ENCODE data around the gene APEH.
A peak's percentile ranks its signal among the peaks of the same experiment; 100 is the strongest.

The APEH gene

DNA sequence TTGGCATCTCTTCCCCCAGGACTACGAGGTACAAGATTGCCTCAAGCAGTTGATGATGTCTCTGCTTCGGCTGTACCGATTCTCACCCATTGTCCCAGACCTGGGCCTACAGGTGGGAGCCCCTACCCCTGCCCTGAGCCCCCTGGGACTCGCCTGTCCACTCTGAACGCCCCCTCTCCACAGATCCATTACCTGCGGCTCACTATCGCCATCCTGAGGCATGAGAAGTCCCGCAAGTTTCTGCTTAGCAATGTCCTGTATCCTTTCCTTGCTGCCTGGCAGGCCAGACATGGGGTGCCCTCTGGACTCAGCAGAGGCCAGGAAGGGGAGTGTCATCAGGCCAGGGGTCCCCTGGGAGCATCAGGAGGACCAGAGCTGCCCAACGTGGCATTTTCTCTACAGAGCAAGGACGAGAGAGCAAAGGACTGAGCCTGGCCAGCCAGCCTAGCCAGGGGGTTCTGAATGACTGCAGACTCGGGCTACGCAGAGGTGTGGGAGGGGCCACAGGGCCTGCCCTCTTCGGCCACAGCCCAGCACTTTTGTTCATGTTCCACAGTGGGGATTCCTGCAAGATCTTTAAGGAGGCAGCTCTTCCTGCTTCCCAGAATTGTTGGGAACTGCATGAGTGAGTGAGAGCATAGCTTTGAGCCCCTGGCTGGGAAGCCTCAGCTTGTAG lies 26.4 kb downstream of the APEH start:
- no peaks in the 10 kb centered on the region for H3K9me3 ChIP-seq (ENCODE audit: control insufficient read depth, insufficient read depth, low read length)
- H3K4me3 ChIP-seq (ENCODE audit: low read depth, low read length): no peak overlapping the region
- H3K36me3 ChIP-seq (ENCODE audit: control insufficient read depth, insufficient read depth, low read length): peaks cover 30% of the 10 kb centered on the region
- H3K27me3 ChIP-seq (ENCODE audit: control insufficient read depth, insufficient read depth, low read length): no peaks in the 10 kb centered on the region
- peak overlapping the region; percentile 26 for H3K9ac ChIP-seq (ENCODE audit: low read depth, low read length)
- no peaks in the 10 kb centered on the region for H3K4me1 ChIP-seq (ENCODE audit: control insufficient read depth, insufficient read depth, low read length)

GRCh38 chr3:49701388-49702077 lies 27.4 kb downstream of the APEH start:
- Histone ChIP-seq H3K4me1 (ENCODE audit: control insufficient read depth, insufficient read depth, low read length) (no peaks in the 10 kb centered on the region), H3K27me3 (ENCODE audit: control insufficient read depth, insufficient read depth, low read length) (no peaks in the 10 kb centered on the region), H3K4me3 (ENCODE audit: low read depth, low read length) (no peak overlapping the region), H3K36me3 (ENCODE audit: control insufficient read depth, insufficient read depth, low read length) (peaks cover 34% of the 10 kb centered on the region), H3K9ac (ENCODE audit: low read depth, low read length) (no peak overlapping the region), H3K9me3 (ENCODE audit: control insufficient read depth, insufficient read depth, low read length) (no peaks in the 10 kb centered on the region)

DNA sequence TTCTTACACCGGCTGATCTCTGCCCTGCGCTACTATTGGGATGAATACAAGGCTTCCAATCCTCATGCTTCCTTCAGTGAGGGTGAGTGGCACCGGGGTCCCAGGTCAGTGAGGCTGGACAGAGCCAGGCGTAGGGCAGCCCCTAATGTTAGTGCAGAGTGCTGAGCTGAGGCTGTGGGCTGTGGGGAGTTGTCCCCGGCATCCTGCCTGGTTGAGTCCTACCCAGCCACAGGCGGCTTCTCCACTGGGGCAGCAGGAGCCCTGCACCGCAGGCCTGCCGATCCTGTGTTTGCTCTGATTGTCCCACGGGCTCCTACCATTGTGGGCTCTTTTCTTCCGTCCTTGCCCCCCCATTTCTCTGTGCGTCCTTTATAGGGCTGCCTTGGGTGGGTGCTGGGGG lies 28.5 kb downstream of the APEH start:
- no peak overlapping the region for H3K9ac ChIP-seq (ENCODE audit: low read depth, low read length)
- H3K9me3 ChIP-seq (ENCODE audit: control insufficient read depth, insufficient read depth, low read length): no peaks in the 10 kb centered on the region
- no peaks in the 10 kb centered on the region for H3K27me3 ChIP-seq (ENCODE audit: control insufficient read depth, insufficient read depth, low read length)
- H3K36me3 ChIP-seq (ENCODE audit: control insufficient read depth, insufficient read depth, low read length): peaks cover 35% of the 10 kb centered on the region
- H3K4me1 ChIP-seq (ENCODE audit: control insufficient read depth, insufficient read depth, low read length): no peaks in the 10 kb centered on the region
- no peak overlapping the region for H3K4me3 ChIP-seq (ENCODE audit: low read depth, low read length)

- no peak overlapping the region for H3K9ac ChIP-seq (ENCODE audit: low read depth, low read length)
- H3K36me3 ChIP-seq (ENCODE audit: control insufficient read depth, insufficient read depth, low read length): peaks cover 33% of the 10 kb centered on the region
- H3K27me3 ChIP-seq (ENCODE audit: control insufficient read depth, insufficient read depth, low read length): no peaks in the 10 kb centered on the region
These were observed 29.3 kb downstream of the APEH start for GRCh38 chr3:49703443-49703927.

DNA sequence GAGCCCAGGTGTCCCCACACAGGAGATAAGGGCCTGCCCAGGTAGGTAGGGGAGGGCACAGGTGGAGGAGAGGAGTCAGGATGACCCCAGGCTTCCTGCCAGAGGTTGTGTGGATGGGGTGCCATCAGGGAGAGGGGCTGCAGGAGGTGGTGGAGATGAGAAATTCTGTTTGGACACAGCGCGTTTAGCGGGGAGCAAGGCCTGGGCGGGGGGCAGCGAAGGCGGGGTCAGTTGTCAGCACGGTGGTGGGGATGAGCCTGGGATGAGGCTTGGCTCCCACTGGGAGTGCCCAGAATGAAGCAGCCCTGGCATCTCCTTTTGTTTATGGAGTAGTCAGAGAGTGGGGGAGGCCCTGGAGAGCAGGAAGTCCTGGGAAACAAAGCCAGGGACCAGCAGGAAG lies 29.8 kb downstream of the APEH start:
- no peaks in the 10 kb centered on the region for H3K9me3 ChIP-seq (ENCODE audit: control insufficient read depth, insufficient read depth, low read length)
- H3K27me3 ChIP-seq (ENCODE audit: control insufficient read depth, insufficient read depth, low read length): no peaks in the 10 kb centered on the region
- H3K4me1 ChIP-seq (ENCODE audit: control insufficient read depth, insufficient read depth, low read length): no peaks in the 10 kb centered on the region
- no peak overlapping the region for H3K4me3 ChIP-seq (ENCODE audit: low read depth, low read length)
- H3K36me3 ChIP-seq (ENCODE audit: control insufficient read depth, insufficient read depth, low read length): peaks cover 30% of the 10 kb centered on the region
- H3K9ac ChIP-seq (ENCODE audit: low read depth, low read length): no peak overlapping the region

More at GRCh38 chr3:49703443-49703927, 29.3 kb downstream of the APEH start:
- Histone ChIP-seq H3K4me3 (ENCODE audit: low read depth, low read length) (no peak overlapping the region), H3K9me3 (ENCODE audit: control insufficient read depth, insufficient read depth, low read length) (no peaks in the 10 kb centered on the region), H3K4me1 (ENCODE audit: control insufficient read depth, insufficient read depth, low read length) (no peaks in the 10 kb centered on the region)

- no peak overlapping the region for H3K4me3 ChIP-seq (ENCODE audit: low read depth, low read length)
- no peaks in the 10 kb centered on the region for H3K4me1 ChIP-seq (ENCODE audit: control insufficient read depth, insufficient read depth, low read length)
- no peaks in the 10 kb centered on the region for H3K9me3 ChIP-seq (ENCODE audit: control insufficient read depth, insufficient read depth, low read length)
- H3K36me3 ChIP-seq (ENCODE audit: control insufficient read depth, insufficient read depth, low read length): peaks cover 30% of the 10 kb centered on the region
- H3K27me3 ChIP-seq (ENCODE audit: control insufficient read depth, insufficient read depth, low read length): no peaks in the 10 kb centered on the region
- no peak overlapping the region for H3K9ac ChIP-seq (ENCODE audit: low read depth, low read length)
These were observed 30.5 kb downstream of the APEH start for GRCh38 chr3:49704629-49705028.

- no peaks in the 10 kb centered on the region for H3K9me3 ChIP-seq (ENCODE audit: control insufficient read depth, insufficient read depth, low read length)
- H3K4me3 ChIP-seq (ENCODE audit: low read depth, low read length): no peak overlapping the region
- H3K4me1 ChIP-seq (ENCODE audit: control insufficient read depth, insufficient read depth, low read length): no peaks in the 10 kb centered on the region
- peaks cover 30% of the 10 kb centered on the region for H3K36me3 ChIP-seq (ENCODE audit: control insufficient read depth, insufficient read depth, low read length)
- no peaks in the 10 kb centered on the region for H3K27me3 ChIP-seq (ENCODE audit: control insufficient read depth, insufficient read depth, low read length)
- no peak overlapping the region for H3K9ac ChIP-seq (ENCODE audit: low read depth, low read length)
These were observed 31.3 kb downstream of the APEH start for GRCh38 chr3:49705390-49705960.

GRCh38 chr3:49706456-49707112 lies 32.4 kb downstream of the APEH start:
- Histone ChIP-seq H3K4me1 (ENCODE audit: control insufficient read depth, insufficient read depth, low read length) (no peaks in the 10 kb centered on the region), H3K9me3 (ENCODE audit: control insufficient read depth, insufficient read depth, low read length) (no peaks in the 10 kb centered on the region), H3K27me3 (ENCODE audit: control insufficient read depth, insufficient read depth, low read length) (no peaks in the 10 kb centered on the region), H3K36me3 (ENCODE audit: control insufficient read depth, insufficient read depth, low read length) (peaks cover 29% of the 10 kb centered on the region), H3K9ac (ENCODE audit: low read depth, low read length) (no peak overlapping the region), H3K4me3 (ENCODE audit: low read depth, low read length) (no peak overlapping the region)

GRCh38 chr3:49707113-49707480 lies 32.9 kb downstream of the APEH start:
- Histone ChIP-seq H3K4me3 (ENCODE audit: low read depth, low read length) (no peak overlapping the region), H3K27me3 (ENCODE audit: control insufficient read depth, insufficient read depth, low read length) (no peaks in the 10 kb centered on the region), H3K9me3 (ENCODE audit: control insufficient read depth, insufficient read depth, low read length) (no peaks in the 10 kb centered on the region), H3K36me3 (ENCODE audit: control insufficient read depth, insufficient read depth, low read length) (peaks cover 24% of the 10 kb centered on the region), H3K4me1 (ENCODE audit: control insufficient read depth, insufficient read depth, low read length) (no peaks in the 10 kb centered on the region), H3K9ac (ENCODE audit: low read depth, low read length) (no peak overlapping the region)

DNA sequence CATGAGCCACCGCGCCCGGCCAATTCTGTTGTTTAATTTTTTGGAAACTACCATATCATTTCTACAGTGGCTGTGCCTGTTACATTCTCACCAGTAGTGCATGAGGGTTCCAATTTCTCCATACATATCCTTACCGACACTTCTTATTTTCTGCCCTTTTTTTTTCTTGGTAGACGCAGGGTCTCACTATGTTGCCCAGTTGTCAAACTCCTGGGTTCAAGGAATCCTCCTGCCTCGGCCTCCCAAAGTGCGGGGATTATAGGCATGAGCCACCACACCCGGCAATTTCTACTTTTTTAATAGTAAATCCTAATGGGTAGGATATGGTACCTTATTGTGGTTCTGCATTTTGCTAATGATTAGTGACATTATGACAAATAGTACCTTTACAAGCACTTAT lies 35.7 kb downstream of the APEH start:
- Histone ChIP-seq H3K9ac (ENCODE audit: low read depth, low read length) (no peak overlapping the region), H3K4me3 (ENCODE audit: low read depth, low read length) (no peak overlapping the region), H3K4me1 (ENCODE audit: control insufficient read depth, insufficient read depth, low read length) (peaks cover 2% of the 10 kb centered on the region), H3K36me3 (ENCODE audit: control insufficient read depth, insufficient read depth, low read length) (peaks cover 15% of the 10 kb centered on the region), H3K9me3 (ENCODE audit: control insufficient read depth, insufficient read depth, low read length) (no peaks in the 10 kb centered on the region), H3K27me3 (ENCODE audit: control insufficient read depth, insufficient read depth, low read length) (no peaks in the 10 kb centered on the region)

DNA sequence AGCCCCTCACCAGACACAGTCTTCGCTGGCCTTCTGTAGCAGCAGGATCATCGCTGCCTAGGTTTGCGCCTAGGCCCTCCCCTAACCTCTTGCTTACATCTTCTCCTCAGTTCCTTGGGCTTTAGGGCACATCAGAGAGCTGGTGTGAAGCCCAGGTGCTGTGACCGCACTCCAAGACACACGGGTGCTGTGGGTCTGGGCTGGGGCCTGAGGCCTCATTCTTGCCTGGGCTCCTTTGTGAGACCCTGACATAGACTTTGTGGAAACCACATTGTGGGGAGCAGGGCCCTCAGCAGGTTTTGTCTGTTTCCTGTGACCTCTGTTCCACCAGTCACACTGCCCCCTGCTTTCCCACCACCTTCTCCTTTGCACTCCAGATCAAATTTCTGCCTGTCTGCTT lies 37.3 kb downstream of the APEH start:
- Histone ChIP-seq H3K4me1 (ENCODE audit: control insufficient read depth, insufficient read depth, low read length) (peaks cover 2% of the 10 kb centered on the region), H3K4me3 (ENCODE audit: low read depth, low read length) (no peak overlapping the region), H3K27me3 (ENCODE audit: control insufficient read depth, insufficient read depth, low read length) (no peaks in the 10 kb centered on the region), H3K9ac (ENCODE audit: low read depth, low read length) (no peak overlapping the region), H3K36me3 (ENCODE audit: control insufficient read depth, insufficient read depth, low read length) (peaks cover 14% of the 10 kb centered on the region), H3K9me3 (ENCODE audit: control insufficient read depth, insufficient read depth, low read length) (no peaks in the 10 kb centered on the region)

All from iPS-15b (cell line).